ENCODE results near the gene DEFB113.

DNA sequence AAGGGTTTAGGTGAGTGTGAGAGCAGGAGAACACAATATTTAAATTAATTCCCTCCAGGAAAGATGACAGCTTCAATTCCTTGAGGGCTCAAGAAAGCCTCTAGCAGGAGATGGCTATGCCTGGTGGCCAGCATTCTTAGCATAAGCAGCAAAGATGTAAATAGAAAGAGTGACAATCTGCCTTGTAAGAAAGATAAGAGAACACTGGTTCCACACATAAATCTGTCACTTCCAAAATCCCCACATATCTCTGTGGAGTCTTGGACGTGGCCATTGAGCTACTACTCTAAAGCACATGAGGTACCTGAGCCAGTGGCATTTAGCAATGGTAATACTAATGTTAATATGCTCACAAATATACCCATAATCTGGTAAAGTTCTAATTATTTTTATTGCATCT, 34.7 kb downstream of the DEFB113 start:
- TF ChIP-seq, protein P1, sequence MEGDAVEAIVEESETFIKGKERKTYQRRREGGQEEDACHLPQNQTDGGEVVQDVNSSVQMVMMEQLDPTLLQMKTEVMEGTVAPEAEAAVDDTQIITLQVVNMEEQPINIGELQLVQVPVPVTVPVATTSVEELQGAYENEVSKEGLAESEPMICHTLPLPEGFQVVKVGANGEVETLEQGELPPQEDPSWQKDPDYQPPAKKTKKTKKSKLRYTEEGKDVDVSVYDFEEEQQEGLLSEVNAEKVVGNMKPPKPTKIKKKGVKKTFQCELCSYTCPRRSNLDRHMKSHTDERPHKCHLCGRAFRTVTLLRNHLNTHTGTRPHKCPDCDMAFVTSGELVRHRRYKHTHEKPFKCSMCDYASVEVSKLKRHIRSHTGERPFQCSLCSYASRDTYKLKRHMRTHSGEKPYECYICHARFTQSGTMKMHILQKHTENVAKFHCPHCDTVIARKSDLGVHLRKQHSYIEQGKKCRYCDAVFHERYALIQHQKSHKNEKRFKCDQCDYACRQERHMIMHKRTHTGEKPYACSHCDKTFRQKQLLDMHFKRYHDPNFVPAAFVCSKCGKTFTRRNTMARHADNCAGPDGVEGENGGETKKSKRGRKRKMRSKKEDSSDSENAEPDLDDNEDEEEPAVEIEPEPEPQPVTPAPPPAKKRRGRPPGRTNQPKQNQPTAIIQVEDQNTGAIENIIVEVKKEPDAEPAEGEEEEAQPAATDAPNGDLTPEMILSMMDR (IDR thresholded peaks at IDR 0.05) = no peak
- TF ChIP-seq POLR2A (IDR thresholded peaks at IDR 0.05) = no peak
